AG09309 (cell line): ENCODE results near the gene EPB41L4B.
A peak's percentile ranks its signal among the peaks of the same experiment; 100 is the strongest.
"Not testable (repeated sequence)": the region's sequence is repeated elsewhere in the genome, so short reads cannot be mapped to it uniquely, and the experiment has no call there.

Experiments used
- DNase-seq: peaks from one replicate; pipeline ENCODE4 v3.0.0-alpha.2; 2010; ENCODE audit warnings: low read depth
- H3K4me3 ChIP-seq: 2 replicates; pipeline ENCODE4 v1.5.1; 2011; ENCODE audit warnings: mild to moderate bottlenecking, low read depth, low read length, moderate library complexity; ENCODE audit not compliant: control insufficient read depth
- CTCF ChIP-seq: IDR thresholded peaks from 2 replicates; pipeline ENCODE4 v1.5.1; 2011; ENCODE audit warnings: mild to moderate bottlenecking, low read depth, low read length, inconsistent platforms; ENCODE audit not compliant: insufficient read depth, control insufficient read depth; ENCODE audit errors: missing control alignments

The EPB41L4B gene

GRCh38 chr9:109289931-109290330 is 30.9 kb downstream of the EPB41L4B start:
- no peak for TF ChIP-seq CTCF
- H3K4me3 ChIP-seq: no peak overlapping the region
- DNase-seq: no peak

- DNase-seq: no peak
- no peak overlapping the region for H3K4me3 ChIP-seq
- TF ChIP-seq CTCF: no peak
Measured at GRCh38 chr9:109289186-109289585, 31.7 kb downstream of the EPB41L4B start.

GRCh38 chr9:109286981-109287380 is 33.9 kb downstream of the EPB41L4B start:
- no peak for TF ChIP-seq CTCF
- H3K4me3 ChIP-seq: no peak overlapping the region
- DNase-seq: peak; percentile 46

GRCh38 chr9:109286571-109286977 is 34.3 kb downstream of the EPB41L4B start:
- H3K4me3 ChIP-seq: no peak overlapping the region
- no peak for TF ChIP-seq CTCF
- DNase-seq: peak; percentile 46

GRCh38 chr9:109283672-109284071 is 37.2 kb downstream of the EPB41L4B start:
- H3K4me3 ChIP-seq, DNase-seq: not testable (repeated sequence)

- TF ChIP-seq CTCF: no peak
- DNase-seq: no peak
- no peak overlapping the region for H3K4me3 ChIP-seq
Measured at GRCh38 chr9:109283012-109283411, 37.8 kb downstream of the EPB41L4B start.

GRCh38 chr9:109282302-109282701 is 38.6 kb downstream of the EPB41L4B start:
- no peak for TF ChIP-seq CTCF
- no peak for DNase-seq
- H3K4me3 ChIP-seq: no peak overlapping the region
